SIG-M5 (cell line): ENCODE results near the gene ITIH6.
"Not testable (repeated sequence)": the region's sequence is repeated elsewhere in the genome, so short reads cannot be mapped to it uniquely, and the experiment has no call there.

Experiments
- DNase-seq: peaks from one replicate; lab custom pipeline; 2025; lab: John Stamatoyannopoulos, UW

The ITIH6 gene

GRCh38 chrX:54798137-54798536 lies at the start of gene ITIH6:
Gene ITIH6, minus strand, starts transcription at chrX:54798255. Its CDS starts 45 bp downstream, at chrX:54798210.
- DNase-seq: no peak

DNA sequence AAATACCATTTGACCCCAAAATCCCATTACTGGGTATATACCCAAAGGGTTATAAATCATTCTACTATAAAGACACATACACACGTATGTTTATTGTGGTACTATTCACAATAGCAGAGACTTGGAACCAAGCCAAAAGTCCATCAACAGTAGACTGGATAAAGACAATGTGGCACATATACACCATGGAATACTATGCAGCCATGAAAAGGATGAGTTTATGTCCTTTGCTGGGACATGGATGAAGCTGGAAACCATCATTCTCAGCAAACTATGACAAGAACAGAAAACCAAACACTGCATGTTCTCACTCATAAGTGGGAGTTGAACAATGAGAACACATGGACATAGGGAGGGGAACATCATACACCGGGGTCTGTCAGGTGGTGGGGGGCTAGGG lies 49.6 kb upstream of the ITIH6 start:
- not testable (repeated sequence) for DNase-seq

GRCh38 chrX:54843050-54843449 lies 45.0 kb upstream of the ITIH6 start:
- no peak for DNase-seq

DNA sequence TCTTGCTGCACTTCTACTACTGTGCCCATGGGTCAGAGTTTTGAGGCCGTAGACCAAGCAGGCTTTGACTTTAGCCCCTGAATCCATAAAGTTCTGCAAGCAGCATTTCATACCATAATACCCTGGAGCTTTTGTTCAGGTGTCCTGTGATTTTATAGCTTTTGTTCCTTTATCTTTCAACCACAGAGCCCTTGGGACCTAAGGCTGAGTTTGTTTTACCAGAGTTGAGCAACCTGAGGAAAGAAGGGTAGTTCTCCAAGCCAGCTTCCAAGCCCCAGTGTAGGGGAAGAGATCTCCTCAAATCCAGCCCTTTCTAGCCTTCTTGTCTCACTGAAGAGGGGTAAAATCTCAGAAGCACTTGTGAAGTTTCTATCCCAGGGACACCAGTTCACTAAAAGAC lies 44.6 kb upstream of the ITIH6 start:
- DNase-seq: no peak

DNA sequence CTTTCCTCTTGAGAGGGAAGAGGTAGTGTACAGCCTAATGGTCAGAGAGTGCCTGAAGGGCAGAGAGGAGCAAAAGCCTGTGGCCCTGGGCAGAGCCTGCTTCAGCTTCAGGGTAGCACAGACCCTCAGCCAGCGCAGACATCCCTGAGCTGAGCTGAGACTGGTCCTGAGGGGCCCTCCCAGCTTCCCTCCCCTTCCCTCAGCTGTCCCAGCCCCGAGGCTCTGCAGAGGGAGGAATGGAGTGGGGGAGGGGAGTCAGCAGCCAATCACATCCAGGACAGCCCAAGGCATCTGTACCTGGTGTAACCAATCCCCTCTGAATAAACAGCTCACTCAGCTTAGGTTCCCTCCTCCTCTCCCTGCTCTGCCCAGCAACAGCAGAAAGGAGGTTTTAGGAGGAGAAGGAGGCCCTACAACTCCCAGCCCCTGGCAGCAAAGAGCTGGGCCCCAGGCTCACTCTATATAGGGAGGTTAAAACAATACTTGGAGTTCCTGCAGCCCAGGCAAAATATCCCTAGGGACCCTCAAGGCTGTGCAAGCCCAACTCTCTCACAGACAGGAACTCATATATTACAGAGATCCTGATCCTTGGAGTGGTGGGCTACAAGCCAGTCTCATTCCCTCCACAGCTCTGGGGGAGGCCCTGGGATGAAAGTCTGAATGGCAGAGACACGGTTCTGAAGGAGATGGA lies 43.3 kb upstream of the ITIH6 start:
- DNase-seq: not testable (repeated sequence)

DNA sequence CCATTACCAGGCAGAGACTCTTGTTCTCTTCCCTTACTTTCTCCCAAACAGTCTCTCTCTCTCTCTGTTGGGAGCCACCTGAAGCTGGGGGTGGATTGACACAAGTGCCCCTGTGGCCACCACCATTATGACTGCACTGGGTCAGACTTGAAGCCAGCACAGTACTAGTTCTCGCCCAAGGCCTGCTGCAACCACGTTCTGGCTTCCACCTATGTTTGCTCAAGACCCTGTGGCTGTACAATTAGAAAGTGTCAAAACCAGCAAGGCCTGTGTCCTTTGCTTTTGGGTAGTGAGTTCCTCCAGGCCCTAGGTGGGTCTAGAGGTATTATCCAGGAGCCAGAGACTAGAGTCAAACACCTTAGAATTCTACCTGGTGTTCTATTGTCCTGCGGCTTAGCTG lies 40.5 kb upstream of the ITIH6 start:
- no peak for DNase-seq

- no peak for DNase-seq
These were observed 28.5 kb upstream of the ITIH6 start for GRCh38 chrX:54826598-54826997.

GRCh38 chrX:54825716-54826438 lies 27.8 kb upstream of the ITIH6 start:
- DNase-seq: no peak

GRCh38 chrX:54824722-54825121 lies 26.7 kb upstream of the ITIH6 start:
- no peak for DNase-seq

GRCh38 chrX:54824195-54824594 lies 26.1 kb upstream of the ITIH6 start:
- DNase-seq: no peak

- no peak for DNase-seq
These were observed 23.3 kb upstream of the ITIH6 start for GRCh38 chrX:54821310-54821709.

- DNase-seq: no peak
These were observed 22.7 kb upstream of the ITIH6 start for GRCh38 chrX:54820737-54821136.

DNA sequence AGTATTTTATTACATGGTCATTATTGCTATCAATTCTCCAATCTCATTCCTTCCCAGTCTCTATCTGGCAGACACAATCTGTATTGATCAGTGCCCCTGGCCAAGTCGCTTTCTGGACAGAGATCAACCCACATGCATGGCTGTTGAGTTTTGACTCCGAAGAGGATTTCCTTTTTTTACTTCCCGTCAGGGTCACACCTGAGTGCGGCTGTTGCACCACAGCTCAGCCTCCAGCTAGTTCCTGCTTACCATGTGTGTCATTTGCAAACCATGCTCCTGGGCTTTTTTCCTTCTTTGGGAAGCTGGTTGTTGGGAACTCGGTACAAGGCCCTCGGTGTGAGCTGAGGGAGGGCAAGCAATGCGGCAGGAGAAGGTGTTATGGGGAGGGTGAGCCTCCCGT lies 21.1 kb upstream of the ITIH6 start:
- DNase-seq: no peak

DNA sequence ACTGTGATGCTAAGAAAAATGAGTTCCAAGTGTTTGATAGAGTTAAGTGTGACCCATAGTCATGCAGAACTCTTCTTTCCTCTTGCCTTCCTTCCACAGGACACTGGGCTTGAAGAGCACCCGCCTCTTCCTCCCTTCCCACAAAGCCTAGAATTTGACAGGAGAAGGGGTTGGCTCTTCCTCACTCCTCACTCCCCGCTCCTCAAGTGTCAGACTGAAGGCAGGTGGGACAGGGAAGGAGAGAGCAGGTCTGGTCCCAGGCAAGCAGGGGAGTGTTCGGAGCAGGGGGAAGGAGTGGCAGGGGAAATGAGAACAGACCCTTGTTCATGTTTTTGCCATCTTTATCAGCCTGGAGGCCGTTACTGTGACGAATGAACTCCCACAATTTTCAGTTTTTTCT lies 20.2 kb upstream of the ITIH6 start:
- DNase-seq: no peak

- no peak for DNase-seq
These were observed 19.3 kb upstream of the ITIH6 start for GRCh38 chrX:54817220-54817820.

- no peak for DNase-seq
These were observed 14.3 kb upstream of the ITIH6 start for GRCh38 chrX:54812306-54812705.

DNA sequence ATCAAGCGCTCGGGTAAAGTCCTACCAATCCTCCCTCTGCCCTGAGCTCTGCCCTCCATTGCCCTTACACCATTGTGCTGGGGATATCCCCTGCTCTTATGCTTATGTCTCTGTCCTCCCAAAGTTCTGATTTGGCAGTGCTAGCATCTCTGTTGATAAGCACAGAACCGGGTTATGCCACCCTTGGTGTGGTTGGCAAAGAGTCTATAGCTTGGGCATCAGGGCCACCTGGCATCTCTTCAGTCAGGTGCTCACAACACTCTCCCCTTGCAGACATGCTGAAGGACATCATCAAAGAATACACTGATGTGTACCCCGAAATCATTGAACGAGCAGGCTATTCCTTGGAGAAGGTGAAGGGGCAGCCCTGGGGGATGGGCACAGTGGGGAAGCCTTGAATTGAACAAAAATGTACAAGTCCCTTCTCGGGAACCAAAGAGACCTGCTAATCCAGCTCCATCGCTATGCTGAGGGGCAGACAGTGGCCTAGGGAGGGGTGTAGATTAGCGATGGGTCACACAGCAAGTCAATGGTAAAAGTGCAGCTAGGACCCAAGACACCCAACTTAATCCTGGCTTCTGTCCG lies 13.3 kb upstream of the ITIH6 start:
- DNase-seq: no peak

DNA sequence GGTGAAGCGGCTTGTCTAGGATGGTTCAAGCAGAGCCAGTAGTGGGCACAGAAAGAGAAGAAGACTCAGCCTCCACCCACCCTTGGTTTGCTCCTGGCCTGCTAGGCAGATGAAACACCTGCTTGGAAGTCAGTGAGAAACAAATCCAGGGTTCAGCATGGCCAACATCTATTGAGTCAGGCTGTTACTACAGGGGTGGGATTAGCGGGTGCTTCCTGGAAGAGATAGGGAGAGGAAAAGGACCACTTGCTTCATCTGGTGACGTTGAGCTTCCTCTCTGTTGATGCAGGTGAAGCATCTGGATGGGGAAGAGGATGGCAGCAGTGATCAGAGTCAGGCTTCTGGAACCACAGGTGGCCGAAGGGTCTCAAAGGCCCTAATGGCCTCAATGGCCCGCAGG lies 12.5 kb upstream of the ITIH6 start:
- no peak for DNase-seq

- DNase-seq: peak; percentile 60
These were observed 10.8 kb upstream of the ITIH6 start for GRCh38 chrX:54808605-54809483.

DNA sequence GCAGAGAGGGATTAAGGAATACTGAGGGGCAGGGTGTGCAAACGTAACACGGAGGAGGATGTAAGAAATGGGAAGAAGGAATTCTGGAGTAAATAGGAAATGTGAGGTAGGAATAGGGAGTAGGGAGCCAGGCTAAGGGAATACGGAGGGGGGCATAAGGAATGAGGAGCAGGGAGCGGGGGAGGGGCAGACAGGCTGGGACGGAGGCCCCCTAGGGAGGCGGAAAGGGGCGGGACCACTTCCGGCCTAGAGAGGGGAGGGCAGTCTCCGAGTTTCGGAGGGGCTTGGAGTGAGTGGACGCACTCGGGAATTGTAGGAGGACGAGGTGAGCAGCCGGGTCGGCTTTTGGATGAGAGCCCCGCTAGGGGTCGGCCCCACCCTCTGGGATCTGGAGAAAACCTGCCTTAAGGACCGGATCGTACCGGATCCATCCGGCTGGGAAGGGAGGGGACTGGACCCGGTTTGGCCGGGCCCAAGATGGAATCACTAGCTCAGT lies 10.1 kb upstream of the ITIH6 start:
- no peak for DNase-seq

- DNase-seq: no peak
These were observed 9.6 kb upstream of the ITIH6 start, which contains the start of gene MAGED2 for GRCh38 chrX:54807524-54808108. Gene MAGED2, plus strand, starts transcription at chrX:54807745. Its CDS starts 1,587 bp downstream, at chrX:54809332.
